Measurements from ENCODE around the gene USP28.
A peak's percentile ranks its signal among the peaks of the same experiment; 100 is the strongest.

Gene USP28

DNA sequence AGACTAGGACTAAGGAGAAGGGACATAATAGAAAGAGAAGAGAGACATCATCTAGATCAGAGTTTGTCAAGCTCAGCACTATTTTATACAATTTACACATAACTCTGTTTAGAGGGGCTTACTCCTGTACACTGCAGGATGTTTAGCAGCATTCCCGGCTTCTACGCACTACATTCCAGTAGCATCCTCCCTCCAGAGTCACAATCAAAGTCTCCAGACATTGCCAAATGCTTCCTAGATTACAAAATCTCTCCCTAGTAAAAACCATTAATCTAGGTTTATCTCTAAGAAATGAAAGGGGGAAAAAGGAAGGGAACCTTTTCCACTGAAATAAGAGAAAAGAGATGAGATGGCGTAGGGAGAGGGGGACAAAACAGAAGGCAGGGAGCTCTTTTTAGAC, 4.0 kb downstream of the USP28 start:
- ChIA-PET POLR2A (no interaction called here), CTCF (interaction anchor here (1.2 to 1.9 kb wide), 5 partner anchors 8 to 34 kb away, joined by 3 to 6 read pairs (median 3); no protein-coding TSS in a partner anchor)
- TF ChIP-seq, protein P1, sequence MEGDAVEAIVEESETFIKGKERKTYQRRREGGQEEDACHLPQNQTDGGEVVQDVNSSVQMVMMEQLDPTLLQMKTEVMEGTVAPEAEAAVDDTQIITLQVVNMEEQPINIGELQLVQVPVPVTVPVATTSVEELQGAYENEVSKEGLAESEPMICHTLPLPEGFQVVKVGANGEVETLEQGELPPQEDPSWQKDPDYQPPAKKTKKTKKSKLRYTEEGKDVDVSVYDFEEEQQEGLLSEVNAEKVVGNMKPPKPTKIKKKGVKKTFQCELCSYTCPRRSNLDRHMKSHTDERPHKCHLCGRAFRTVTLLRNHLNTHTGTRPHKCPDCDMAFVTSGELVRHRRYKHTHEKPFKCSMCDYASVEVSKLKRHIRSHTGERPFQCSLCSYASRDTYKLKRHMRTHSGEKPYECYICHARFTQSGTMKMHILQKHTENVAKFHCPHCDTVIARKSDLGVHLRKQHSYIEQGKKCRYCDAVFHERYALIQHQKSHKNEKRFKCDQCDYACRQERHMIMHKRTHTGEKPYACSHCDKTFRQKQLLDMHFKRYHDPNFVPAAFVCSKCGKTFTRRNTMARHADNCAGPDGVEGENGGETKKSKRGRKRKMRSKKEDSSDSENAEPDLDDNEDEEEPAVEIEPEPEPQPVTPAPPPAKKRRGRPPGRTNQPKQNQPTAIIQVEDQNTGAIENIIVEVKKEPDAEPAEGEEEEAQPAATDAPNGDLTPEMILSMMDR (IDR thresholded peaks at IDR 0.05; ENCODE audit: control extremely low read depth, extremely low read depth, low read depth, missing control alignments), result no peak
- no peak for DNase-seq (ENCODE audit: extremely low spot score)

DNA sequence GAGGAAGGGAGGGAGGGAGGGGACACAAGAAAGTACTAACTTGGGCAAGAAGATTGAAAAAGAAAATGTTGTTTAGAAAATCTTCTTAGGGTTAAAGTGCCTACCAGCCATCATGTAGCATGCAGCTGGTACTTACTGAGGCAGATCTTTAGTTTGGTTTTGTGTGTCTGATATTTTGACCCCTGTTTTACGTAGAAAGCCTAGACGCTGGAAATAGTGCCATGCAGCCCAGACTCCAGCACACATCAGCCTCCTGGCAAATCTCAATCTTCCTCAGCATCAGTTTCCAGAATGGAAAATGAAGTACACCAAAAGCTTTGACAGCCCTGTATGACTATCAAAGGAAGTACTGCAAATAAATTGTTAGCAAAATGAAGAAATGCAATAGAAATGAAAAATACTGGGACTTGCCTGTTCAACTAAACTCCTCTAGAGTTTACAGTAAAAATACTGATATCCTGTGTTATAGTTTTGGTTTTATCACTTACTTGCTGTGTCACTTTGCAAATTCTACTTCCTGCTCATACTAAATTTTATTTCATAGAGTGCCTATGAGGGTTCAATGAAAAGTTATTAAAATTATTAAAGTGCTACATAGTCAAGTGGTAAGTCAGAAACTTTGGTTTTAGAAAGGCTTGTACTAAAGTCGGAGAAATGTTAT, 7.4 kb downstream of the USP28 start:
- POLR2A ChIA-PET, result no interaction called here
- TF ChIP-seq, protein P1 (IDR thresholded peaks at IDR 0.05; ENCODE audit: control extremely low read depth, extremely low read depth, low read depth, missing control alignments), result no peak
- CTCF ChIA-PET, result interaction anchor here (1.4 kb wide), 1 partner anchor 11 kb away, joined by 4 read pairs; no protein-coding TSS in a partner anchor
- DNase-seq (ENCODE audit: extremely low spot score), result no peak

DNA sequence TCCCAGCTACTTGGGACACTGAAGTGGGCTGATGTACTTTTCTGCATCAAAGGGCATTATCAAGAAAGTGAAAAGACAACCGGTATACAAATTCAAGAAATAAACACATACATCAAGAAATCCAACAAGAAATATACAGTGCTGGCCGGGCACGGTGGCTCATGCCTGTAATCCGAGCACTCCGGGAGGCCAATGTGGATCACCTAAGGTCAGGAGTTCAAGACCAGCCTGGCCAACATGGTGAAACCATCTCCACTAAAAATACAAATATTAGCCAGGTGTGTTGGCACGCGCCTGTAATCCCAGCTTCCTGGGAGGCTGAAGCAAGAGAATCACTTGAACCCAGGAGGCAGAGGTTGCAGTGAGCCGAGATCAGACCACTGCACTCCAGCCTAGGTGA, 9.5 kb downstream of the USP28 start:
- CTCF ChIA-PET, result no interaction called here
- POLR2A ChIA-PET, result no interaction called here
- no peak for DNase-seq (ENCODE audit: extremely low spot score)
- TF ChIP-seq, protein P1 (IDR thresholded peaks at IDR 0.05; ENCODE audit: control extremely low read depth, extremely low read depth, low read depth, missing control alignments), result no peak

DNA sequence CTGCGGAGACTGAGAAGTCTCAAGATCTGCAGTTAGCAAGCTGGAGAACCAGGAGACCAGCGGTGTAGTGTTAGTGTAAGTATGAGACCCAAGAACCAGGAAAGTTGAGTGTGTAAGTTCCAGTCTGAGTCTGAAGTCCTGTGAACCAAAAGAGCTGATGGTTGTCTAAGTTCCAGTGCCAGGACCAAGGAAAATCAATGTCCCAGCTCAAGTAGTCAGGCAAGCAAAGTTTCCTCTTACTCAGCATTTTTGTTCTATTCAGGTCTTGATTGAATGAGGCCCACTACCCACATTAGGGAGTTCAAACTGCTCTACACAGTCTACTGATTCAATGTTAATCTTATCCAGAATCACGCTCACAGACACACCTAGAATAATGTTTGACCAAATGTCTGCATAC, 11.0 kb downstream of the USP28 start:
- no peak for DNase-seq (ENCODE audit: extremely low spot score)
- TF ChIP-seq, protein P1 (IDR thresholded peaks at IDR 0.05; ENCODE audit: control extremely low read depth, extremely low read depth, low read depth, missing control alignments), result no peak
- POLR2A ChIA-PET, result no interaction called here
- CTCF ChIA-PET, result no interaction called here

DNA sequence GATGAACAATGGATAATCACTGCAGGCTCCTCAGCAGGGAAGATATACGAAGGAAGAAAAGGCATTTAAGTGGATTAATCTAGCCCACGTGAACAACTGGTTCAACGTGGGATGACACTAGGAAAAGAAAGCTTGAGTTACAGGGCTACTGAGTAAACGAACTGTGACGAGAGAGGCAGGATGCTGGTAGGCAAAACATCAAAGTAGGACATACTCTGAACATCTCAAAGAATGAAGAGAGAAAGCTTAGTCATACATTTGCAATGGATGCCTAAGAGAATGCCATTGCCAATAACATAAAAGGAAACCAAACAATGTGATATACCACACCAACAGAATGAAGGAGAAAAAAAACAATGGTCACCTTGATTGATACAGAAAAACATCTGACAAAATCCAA, 12.9 kb downstream of the USP28 start:
- POLR2A ChIA-PET, result no interaction called here
- CTCF ChIA-PET, result interaction anchor here (1.3 kb wide), 1 partner anchor 89 kb away, joined by 3 read pairs; the partner anchor contains the start of gene ZW10
- DNase-seq (ENCODE audit: extremely low spot score), result no peak
- TF ChIP-seq, protein P1 (IDR thresholded peaks at IDR 0.05; ENCODE audit: control extremely low read depth, extremely low read depth, low read depth, missing control alignments), result no peak

DNA sequence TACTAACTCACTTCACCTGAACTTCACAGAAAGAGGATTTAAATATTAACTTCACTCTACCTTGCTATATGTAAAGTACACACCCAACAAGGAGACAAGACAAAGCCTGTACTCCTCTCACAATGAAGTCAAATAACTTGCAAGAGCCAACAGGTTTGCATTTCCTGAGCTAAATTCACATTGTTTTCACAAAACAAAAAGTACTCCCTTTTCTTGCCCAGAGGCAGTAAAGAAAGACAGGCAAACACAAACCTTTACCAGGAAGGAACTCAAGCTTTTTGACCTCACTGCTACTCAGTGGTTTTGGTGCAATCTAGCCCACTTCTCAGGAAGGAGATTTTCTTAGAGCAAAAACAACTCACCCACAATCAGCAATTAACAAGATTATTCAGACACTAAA, 15.7 kb downstream of the USP28 start:
- peak; percentile 25 for DNase-seq (ENCODE audit: extremely low spot score)
- TF ChIP-seq, protein P1 (IDR thresholded peaks at IDR 0.05; ENCODE audit: control extremely low read depth, extremely low read depth, low read depth, missing control alignments), result no peak
- ChIA-PET POLR2A (interaction anchor here (0.6 kb wide), 1 partner anchor 8 kb away, joined by 5 read pairs; no protein-coding TSS in a partner anchor), CTCF (interaction anchor here (0.7 to 2.0 kb wide), 7 partner anchors 9 to 37 kb away, joined by 3 to 5 read pairs (median 3); no protein-coding TSS in a partner anchor)
